Measurements from ENCODE around the gene MX1.

The MX1 gene

GRCh38 chr21:41425954-41426675 is at the start of gene MX1:
Gene MX1, plus strand, starts transcription at chr21:41426239. Its CDS starts 5,832 bp downstream, at chr21:41432071.
- peak; percentile 90 for DNase-seq

GRCh38 chr21:41377715-41378114 is 48.3 kb upstream of the MX1 start:
- DNase-seq: no peak

GRCh38 chr21:41378849-41379248 is 47.2 kb upstream of the MX1 start:
- DNase-seq: no peak

GRCh38 chr21:41379901-41380300 is 46.1 kb upstream of the MX1 start:
- DNase-seq: no peak

GRCh38 chr21:41381731-41382130 is 44.3 kb upstream of the MX1 start:
- DNase-seq: no peak

GRCh38 chr21:41387042-41387819 is 38.8 kb upstream of the MX1 start:
- no peak for DNase-seq

GRCh38 chr21:41387824-41388223 is 38.2 kb upstream of the MX1 start:
- no peak for DNase-seq

GRCh38 chr21:41388259-41388658 is 37.8 kb upstream of the MX1 start:
- no peak for DNase-seq

GRCh38 chr21:41390043-41390639 is 35.9 kb upstream of the MX1 start:
- DNase-seq: no peak

GRCh38 chr21:41393876-41394465 is 32.1 kb upstream of the MX1 start:
- no peak for DNase-seq

GRCh38 chr21:41396558-41397075 is 29.4 kb upstream of the MX1 start:
- no peak for DNase-seq

GRCh38 chr21:41397471-41397891 is 28.6 kb upstream of the MX1 start:
- DNase-seq: no peak

GRCh38 chr21:41398251-41398650 is 27.8 kb upstream of the MX1 start:
- DNase-seq: no peak

- DNase-seq: no peak
These were observed 27.2 kb upstream of the MX1 start for GRCh38 chr21:41398831-41399230.

GRCh38 chr21:41399246-41399800 is 26.7 kb upstream of the MX1 start:
- no peak for DNase-seq

GRCh38 chr21:41402231-41402630 is 23.8 kb upstream of the MX1 start:
- DNase-seq: no peak

GRCh38 chr21:41402796-41403195 is 23.2 kb upstream of the MX1 start:
- DNase-seq: no peak

GRCh38 chr21:41403331-41403730 is 22.7 kb upstream of the MX1 start:
- DNase-seq: no peak

GRCh38 chr21:41403966-41404365 is 22.1 kb upstream of the MX1 start:
- DNase-seq: no peak

- no peak for DNase-seq
These were observed 20.7 kb upstream of the MX1 start for GRCh38 chr21:41405321-41405720.

GRCh38 chr21:41406340-41406739 is 19.7 kb upstream of the MX1 start:
- no peak for DNase-seq

GRCh38 chr21:41407541-41408460 is 18.2 kb upstream of the MX1 start:
- no peak for DNase-seq

Data from activated naive CD4-positive, alpha-beta T cell treated with anti-CD3 and anti-CD28 coated beads, Interleukin-2, amount 50 U/mL, for 16 hours (primary cell).